HG03571 (cell line): Measurements from ENCODE around the gene RPS4Y2.

Source experiments
- ATAC-seq: cut with Tn5 transposase; IDR thresholded peaks from one replicate; pipeline ENCODE4 v1.9.1; 2021; ENCODE audit not compliant: unreplicated experiment

The RPS4Y2 gene

DNA sequence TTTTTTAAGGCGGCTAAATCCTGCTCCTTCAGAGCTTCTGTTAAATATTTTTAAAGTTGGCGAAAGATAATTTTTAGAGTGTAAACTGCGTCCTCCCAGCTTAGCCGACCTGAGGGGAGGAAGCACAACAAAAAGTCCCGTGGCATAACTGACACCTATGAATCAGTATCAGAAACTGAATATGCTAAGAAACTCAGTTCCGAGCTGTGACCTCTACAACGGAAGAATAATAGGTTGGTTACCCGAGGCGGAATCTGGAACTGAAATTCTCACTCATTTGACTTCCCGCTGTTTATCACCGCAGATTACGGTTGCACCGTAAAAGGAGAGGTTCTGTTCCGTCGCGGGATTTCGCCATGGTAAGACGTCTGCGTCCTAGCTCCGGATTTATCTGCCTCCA is at the start of gene RPS4Y2:
Gene RPS4Y2 (plus strand): TSS at position 301 of the 400 bp plus-strand sequence. CDS start 56 bp downstream, at position 357.
- ATAC-seq = no peak

DNA sequence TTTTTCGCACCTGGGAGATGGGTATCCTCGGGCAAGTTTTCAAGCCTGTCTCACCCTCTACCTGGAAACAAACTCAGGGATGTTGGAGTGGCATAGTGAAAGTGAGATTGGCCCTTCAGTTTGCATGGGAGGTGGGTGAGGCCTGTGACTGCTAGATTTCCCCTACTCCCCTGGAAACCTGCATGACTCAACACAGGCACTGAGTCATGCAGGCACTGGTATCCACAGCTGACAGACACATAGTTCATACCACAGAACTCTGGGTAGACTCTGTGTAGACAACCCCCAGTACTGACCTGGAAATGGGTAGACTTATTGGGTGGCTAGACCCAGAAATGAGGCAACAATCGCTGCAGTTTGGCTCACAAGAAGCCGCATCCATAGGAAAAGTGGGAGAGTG is 41.5 kb upstream of the RPS4Y2 start:
- no peak for ATAC-seq

DNA sequence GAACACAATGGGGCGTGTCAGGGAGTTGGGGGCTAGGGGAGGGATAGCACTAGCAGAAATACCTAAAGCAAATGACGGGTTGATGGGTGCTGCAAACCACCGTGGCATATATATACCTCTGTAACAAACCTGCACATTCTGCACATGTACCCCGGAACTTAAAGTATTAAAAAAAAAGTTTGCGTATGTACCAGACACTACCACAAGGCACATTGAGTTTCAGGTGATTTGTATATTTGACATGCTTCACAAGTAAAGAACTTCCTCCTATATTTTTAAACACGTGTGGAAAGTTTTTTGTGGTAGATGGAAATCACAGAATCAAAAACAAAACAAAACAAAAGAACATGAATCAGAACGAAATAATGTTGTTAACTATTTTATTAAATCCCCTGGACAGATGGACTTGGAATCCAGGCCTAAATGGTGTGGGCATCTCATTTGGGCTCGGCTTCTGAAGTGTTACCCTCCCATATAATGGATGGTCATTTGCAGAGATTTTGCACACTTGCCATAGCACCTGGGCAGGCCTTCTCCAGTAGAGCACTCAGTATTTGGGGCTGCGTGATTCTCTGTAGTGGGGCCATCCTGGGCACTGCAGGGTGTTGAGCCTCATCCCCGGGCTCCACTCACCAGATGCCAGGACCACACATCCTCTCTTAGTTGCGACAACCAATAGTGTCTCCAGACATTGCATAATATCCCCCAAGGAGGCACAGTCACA is 29.6 kb upstream of the RPS4Y2 start:
- no peak for ATAC-seq

DNA sequence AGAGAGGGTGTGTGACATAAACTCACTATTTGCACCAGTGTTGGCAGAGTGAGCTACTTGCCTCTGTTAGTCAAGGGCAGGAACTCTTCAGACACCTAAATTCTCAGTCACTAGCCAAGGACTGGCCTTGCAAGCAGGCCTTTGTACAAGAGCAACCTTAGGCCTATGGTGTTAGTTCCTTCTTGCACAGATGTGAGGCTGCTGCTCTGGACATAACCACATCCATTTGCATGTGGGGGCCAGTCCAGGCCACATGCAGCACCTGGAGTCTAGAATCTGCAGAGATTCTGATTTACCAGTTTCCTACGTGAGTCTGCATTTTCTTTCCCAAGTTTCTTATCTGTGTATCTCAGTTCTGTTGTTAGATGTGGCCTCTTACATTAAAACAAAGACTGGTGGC is 20.7 kb upstream of the RPS4Y2 start:
- peak; percentile 88 for ATAC-seq

- no peak for ATAC-seq
Observed at GRCh38 chrY:20739806-20740205, 16.1 kb upstream of the RPS4Y2 start.

DNA sequence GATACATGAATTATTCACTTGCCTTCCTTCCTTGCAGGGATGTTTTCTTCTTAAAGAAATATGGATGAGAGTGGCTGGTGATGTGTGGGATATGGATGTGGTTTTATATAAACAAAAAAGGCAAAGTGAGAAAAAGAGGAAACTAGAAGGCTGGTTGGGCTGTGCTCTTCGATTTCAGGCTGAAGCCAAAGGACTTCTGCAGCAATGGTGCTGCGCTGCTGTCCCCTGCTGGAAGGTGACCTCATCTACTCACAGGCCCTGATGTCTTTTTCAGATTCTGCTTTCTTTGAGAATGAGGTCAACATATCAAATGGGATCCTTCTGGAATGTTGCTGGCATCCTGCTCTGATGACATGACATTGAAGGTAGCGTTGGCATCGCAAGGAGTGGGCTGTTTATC is 15.3 kb upstream of the RPS4Y2 start:
- no peak for ATAC-seq

DNA sequence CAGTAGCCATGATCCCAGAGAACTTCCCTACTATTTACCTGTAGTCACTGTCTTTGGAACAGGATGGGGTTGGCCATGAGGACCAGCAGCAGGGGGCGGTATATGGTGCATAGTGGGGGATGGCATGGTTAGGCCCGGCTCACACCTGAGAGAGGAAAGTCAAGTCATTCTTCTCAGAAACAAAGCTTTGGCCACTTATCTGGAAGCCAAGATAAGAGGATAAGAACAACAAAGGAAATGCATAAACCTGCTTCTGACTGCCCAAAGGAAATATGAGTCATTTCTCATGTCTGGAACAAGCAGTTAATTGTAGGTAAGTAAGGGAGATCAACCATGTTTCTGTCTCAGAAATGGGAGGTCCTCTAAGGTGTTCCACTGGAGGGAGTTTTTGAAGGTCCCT is 10.8 kb upstream of the RPS4Y2 start:
- no peak for ATAC-seq

DNA sequence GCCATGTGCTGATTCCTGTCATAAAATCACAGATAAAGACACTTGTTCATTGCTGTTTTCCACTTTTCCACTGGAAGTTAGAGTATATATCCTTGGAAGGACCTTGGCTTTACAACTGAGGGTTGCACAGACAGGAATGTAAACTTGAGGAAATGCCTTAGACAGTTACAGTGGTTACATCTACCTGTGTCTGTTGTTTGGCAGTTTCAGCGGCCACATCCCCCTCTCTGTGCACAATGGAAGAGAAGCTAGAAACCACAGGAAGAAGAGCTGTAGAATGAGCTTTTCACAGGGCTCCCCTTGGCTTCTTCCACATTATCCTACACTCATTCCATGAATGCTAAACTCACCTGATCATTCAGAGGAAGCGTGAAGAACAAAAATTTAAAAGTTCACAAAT is 9.0 kb upstream of the RPS4Y2 start:
- ATAC-seq = no peak

- no peak for ATAC-seq
Observed at GRCh38 chrY:20763869-20764268, 8.0 kb downstream of the RPS4Y2 start.

DNA sequence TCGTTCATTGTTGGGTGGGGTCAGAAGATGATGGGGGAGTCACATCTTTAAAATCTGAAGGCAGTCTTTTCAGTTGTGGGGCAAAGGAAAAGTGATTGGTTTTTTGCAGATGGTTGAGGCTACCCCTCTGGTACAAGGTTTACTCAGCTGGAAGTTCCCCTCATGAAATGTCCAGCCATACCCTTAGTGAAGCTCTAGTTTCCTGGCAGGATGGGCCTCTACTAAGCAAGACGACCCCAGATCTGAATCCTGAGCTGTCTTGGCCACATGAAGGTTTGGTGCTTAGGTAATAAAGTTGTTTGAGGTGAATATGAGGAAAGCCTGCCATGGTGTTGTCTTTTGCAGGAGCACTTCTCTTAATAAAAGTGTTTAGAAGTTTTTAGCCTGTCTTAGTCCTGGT is 9.2 kb downstream of the RPS4Y2 start:
- no peak for ATAC-seq

GRCh38 chrY:20770755-20771154 is 14.8 kb downstream of the RPS4Y2 start:
- ATAC-seq = no peak

- ATAC-seq = no peak
Observed at GRCh38 chrY:20776104-20776503, 20.2 kb downstream of the RPS4Y2 start.

DNA sequence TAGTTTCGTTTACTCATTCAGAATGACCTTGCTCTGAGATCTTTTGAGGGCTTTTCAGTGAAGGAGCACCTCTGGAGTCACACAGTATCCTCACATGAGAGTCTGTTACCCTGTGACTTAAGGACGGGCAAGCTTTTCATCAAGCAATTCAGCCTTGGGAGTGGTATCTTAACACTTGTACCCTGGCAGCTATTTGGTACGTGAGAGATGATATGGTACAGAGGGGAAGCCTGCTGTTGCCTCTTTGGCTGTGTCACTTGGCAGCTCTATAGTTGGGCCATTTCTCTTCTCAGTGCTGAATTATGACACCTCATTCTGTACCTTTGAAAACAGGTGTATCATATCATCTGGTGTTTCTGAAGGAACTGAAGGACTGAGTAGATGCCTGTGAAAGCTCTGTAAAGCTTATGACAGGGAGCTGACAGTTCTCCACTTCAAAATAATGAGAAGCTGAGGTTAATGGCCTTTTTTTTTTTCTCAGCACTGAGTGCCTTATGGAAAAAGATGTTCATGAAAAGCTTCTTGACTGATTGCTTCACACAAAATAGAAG is 24.3 kb downstream of the RPS4Y2 start:
- ATAC-seq = no peak

DNA sequence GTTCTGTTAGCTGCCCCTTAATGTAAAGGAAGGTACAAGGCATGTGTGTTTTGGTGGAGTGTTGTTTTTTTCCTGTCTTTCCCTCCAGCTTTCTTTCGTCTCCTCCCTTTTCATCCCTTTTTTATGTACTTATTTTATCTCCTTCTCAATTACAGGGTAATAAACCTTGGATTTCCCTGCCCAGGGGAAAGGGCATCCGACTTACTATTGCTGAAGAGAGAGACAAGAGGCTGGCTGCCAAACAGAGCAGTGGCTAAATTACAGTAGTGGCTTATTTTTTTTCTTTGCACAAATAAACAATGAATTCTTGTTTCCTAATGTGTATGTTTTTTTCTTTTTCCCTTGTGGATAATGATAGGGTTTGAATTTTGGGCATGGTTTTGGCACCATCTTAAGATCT is 24.9 kb downstream of the RPS4Y2 start:
- ATAC-seq = no peak

- no peak for ATAC-seq
Observed at GRCh38 chrY:20781408-20781807, 25.5 kb downstream of the RPS4Y2 start.

- ATAC-seq = no peak
Observed at GRCh38 chrY:20784965-20785364, 29.1 kb downstream of the RPS4Y2 start.

GRCh38 chrY:20787076-20787475 is 31.2 kb downstream of the RPS4Y2 start:
- peak; percentile 83 for ATAC-seq

DNA sequence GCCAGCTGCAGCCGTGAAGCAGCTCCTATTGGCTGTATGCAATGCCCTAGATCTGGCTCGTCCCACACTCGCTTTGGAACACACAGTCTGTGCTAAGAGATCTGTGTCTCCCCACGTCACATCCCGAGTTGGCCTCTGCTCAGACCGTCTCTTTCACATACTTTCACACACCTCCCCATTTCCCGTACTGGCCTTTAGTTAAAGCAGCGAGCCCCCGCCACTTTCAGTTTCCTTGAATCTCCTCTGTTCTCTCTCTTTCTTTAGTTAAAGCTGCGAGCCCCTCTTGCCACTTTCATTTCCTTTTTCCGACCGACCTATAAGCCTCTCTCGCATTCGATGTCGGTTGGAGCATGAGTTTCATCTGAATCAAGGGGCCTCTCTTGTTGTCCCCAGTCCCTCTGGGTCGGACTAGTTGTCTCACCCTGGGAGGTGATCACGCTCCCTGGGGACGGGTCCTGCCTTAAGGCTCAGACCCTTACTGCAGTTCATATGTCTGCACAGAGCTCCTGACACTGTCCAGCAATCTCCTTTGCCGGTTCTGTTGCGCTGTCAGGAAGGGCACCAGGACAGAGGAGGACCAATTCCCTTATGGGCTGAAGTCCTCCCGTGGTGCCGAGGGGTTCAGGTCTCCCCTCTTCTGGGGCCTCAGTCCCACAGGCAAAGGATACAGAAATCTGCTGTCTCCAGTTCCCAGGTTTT is 42.6 kb downstream of the RPS4Y2 start:
- peak; percentile 93 for ATAC-seq

DNA sequence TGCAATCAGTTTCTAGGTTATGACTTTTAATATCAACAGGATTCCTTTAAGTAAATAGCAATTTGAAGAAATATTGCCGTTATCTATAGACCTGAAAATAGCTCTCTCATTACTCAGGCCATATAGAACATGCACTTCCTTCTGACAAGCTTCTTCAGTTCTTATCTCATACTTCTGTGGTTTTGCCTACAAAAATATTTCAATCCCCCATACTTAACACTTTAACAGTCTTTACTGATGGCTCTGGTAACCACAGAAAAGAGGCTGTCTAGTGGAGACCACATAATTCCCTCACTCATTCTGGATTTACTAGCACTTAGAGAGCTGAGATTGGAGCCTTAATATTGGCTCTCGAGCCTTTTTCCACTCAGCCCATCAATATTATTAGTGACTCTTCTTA is 46.8 kb downstream of the RPS4Y2 start:
- no peak for ATAC-seq

DNA sequence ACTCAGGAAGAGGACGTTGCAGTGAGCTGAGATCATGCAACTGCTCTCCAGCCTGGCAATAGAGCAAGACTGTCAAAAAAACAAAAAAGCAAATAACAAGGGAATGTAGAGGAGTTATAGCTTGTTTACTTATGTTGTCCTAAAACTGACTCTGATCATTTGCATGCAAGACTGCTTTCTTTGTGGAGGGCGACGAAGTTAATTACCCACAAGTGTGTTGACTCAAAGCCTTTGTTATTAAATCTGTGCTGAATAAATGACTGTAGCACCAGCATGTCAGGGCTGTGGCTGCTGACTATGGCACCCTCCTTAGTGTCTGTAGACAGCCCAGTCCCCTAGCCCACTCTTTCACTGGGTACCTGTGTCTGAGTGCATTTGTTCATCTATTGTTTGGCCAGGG is 50.3 kb downstream of the RPS4Y2 start:
- ATAC-seq = no peak

GRCh38 chrY:20813459-20813858 is 57.6 kb downstream of the RPS4Y2 start:
- ATAC-seq = no peak

DNA sequence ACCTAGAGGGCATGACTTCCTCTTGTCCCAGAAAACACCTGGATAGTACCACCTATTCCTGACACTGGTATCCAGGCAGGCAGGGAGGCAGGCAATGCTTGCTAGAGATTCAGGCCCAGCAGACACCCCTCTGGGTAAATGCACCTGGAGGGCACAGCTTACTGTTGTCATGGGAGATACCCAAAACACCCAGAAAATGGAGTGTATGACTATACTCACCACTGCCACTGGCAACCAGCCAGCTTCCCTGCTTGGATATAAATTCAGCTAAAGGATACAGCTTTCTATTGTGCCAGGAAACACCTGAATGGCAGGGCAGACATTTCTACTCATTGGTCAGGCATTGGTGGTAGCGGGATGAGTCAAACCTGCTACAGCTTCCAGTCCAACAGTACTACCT is 58.9 kb downstream of the RPS4Y2 start:
- ATAC-seq = no peak
